ENCODE data around the gene PRKG1.

Gene PRKG1

GRCh38 chr10:51488766-51489408 is 414.6 kb downstream of the PRKG1 start:
- Histone ChIP-seq H3K79me1 (ENCODE audit: low read depth, low read length) (no peaks in the 10 kb centered on the region), H3K23ac (ENCODE audit: low read depth, low read length, poor library complexity) (no peak overlapping the region), H2BK15ac (ENCODE audit: low read length) (no peak overlapping the region), H4K91ac (ENCODE audit: low read depth, low read length, poor library complexity) (no peak overlapping the region), H2AK5ac (ENCODE audit: low read depth, low read length) (no peak overlapping the region), H3K4me1 (ENCODE audit: control insufficient read depth in 2 of 2, insufficient read depth in 1 of 2, low read depth in 1 of 2, low read length in 2 of 2) (no peaks in the 10 kb centered on the region), H2AFZ (ENCODE audit: low read length) (no peak overlapping the region), H3K27ac (replicated peaks; ENCODE audit: low read length) (no peak overlapping the region), H3K36me3 (replicated peaks in 1 of 2; ENCODE audit: control insufficient read depth in 2 of 2, insufficient read depth in 2 of 2, low read length in 2 of 2) (no peaks in the 10 kb centered on the region), H3K4me3 (ENCODE audit: low read length in 2 of 2) (no peak overlapping the region), H3K14ac (ENCODE audit: low read length) (no peak overlapping the region), H2BK12ac (ENCODE audit: low read length) (no peak overlapping the region), H3K4ac (ENCODE audit: low read length) (no peak overlapping the region), H3K9ac (ENCODE audit: low read depth, low read length, poor library complexity) (no peak overlapping the region), H3K27me3 (ENCODE audit: control insufficient read depth in 3 of 3, insufficient read depth in 3 of 3, low read depth in 1 of 3, low read length in 3 of 3) (no peaks in the 10 kb centered on the region), H3K9me3 (replicated peaks in 1 of 2; ENCODE audit: control insufficient read depth in 2 of 2, insufficient read depth in 1 of 2, low read depth in 1 of 2, low read length in 2 of 2) (no peaks in the 10 kb centered on the region), H2BK5ac (ENCODE audit: low read length) (no peak overlapping the region), H3K4me2 (ENCODE audit: insufficient read depth, low read length, poor library complexity, severe bottlenecking) (no peak overlapping the region), H4K8ac (ENCODE audit: low read depth, low read length) (no peak overlapping the region), H2BK120ac (ENCODE audit: low read depth, low read length) (no peak overlapping the region), H3K18ac (ENCODE audit: low read length) (no peak overlapping the region)
- no peak for DNase-seq (ENCODE audit: low spot score)
- WGBS, 2 donors (ENCODE audit: extremely low coverage in 2 of 2, insufficient read length in 2 of 2, insufficient replicate concordance in 1 of 2), result no CpG with 5 or more reads among the region's 5 CpGs

GRCh38 chr10:51498424-51498823 is 424.1 kb downstream of the PRKG1 start:
- no peaks in the 10 kb centered on the region for H3K4me1 ChIP-seq (ENCODE audit: control insufficient read depth in 2 of 2, insufficient read depth in 1 of 2, low read depth in 1 of 2, low read length in 2 of 2)
- no peak overlapping the region for H3K14ac ChIP-seq (ENCODE audit: low read length)
- no peaks in the 10 kb centered on the region for H3K36me3 ChIP-seq (replicated peaks in 1 of 2; ENCODE audit: control insufficient read depth in 2 of 2, insufficient read depth in 2 of 2, low read length in 2 of 2)
- no peak overlapping the region for H3K4me2 ChIP-seq (ENCODE audit: insufficient read depth, low read length, poor library complexity, severe bottlenecking)
- H3K9ac ChIP-seq (ENCODE audit: low read depth, low read length, poor library complexity), result no peak overlapping the region
- H3K9me3 ChIP-seq (replicated peaks in 1 of 2; ENCODE audit: control insufficient read depth in 2 of 2, insufficient read depth in 1 of 2, low read depth in 1 of 2, low read length in 2 of 2), result no peaks in the 10 kb centered on the region
- no peak overlapping the region for H3K4ac ChIP-seq (ENCODE audit: low read length)
- no peak for DNase-seq (ENCODE audit: low spot score)
- no peak overlapping the region for H3K27ac ChIP-seq (replicated peaks; ENCODE audit: low read length)
- no peak overlapping the region for H2BK12ac ChIP-seq (ENCODE audit: low read length)
- H4K8ac ChIP-seq (ENCODE audit: low read depth, low read length), result no peak overlapping the region
- H2BK120ac ChIP-seq (ENCODE audit: low read depth, low read length), result no peak overlapping the region
- H3K79me1 ChIP-seq (ENCODE audit: low read depth, low read length), result no peaks in the 10 kb centered on the region
- no peaks in the 10 kb centered on the region for H3K27me3 ChIP-seq (ENCODE audit: control insufficient read depth in 3 of 3, insufficient read depth in 3 of 3, low read depth in 1 of 3, low read length in 3 of 3)
- no peak overlapping the region for H3K18ac ChIP-seq (ENCODE audit: low read length)
- H2AK5ac ChIP-seq (ENCODE audit: low read depth, low read length), result no peak overlapping the region
- H2BK15ac ChIP-seq (ENCODE audit: low read length), result no peak overlapping the region
- no peak overlapping the region for H3K23ac ChIP-seq (ENCODE audit: low read depth, low read length, poor library complexity)
- H4K91ac ChIP-seq (ENCODE audit: low read depth, low read length, poor library complexity), result no peak overlapping the region
- H3K4me3 ChIP-seq (ENCODE audit: low read length in 2 of 2), result no peak overlapping the region
- H2AFZ ChIP-seq (ENCODE audit: low read length), result no peak overlapping the region
- no peak overlapping the region for H2BK5ac ChIP-seq (ENCODE audit: low read length)
- no CpG with 5 or more reads among the region's 2 CpGs for WGBS, 2 donors (ENCODE audit: extremely low coverage in 2 of 2, insufficient read length in 2 of 2, insufficient replicate concordance in 1 of 2)

- no peak overlapping the region for H4K8ac ChIP-seq (ENCODE audit: low read depth, low read length)
- no peak overlapping the region for H3K4me3 ChIP-seq (ENCODE audit: low read length in 2 of 2)
- no peak overlapping the region for H4K91ac ChIP-seq (ENCODE audit: low read depth, low read length, poor library complexity)
- no peak overlapping the region for H3K23ac ChIP-seq (ENCODE audit: low read depth, low read length, poor library complexity)
- H3K18ac ChIP-seq (ENCODE audit: low read length), result no peak overlapping the region
- whole genome bisulfite sequencing, 2 donors (ENCODE audit: extremely low coverage in 2 of 2, insufficient read length in 2 of 2, insufficient replicate concordance in 1 of 2), result no CpG with 5 or more reads among the region's 1 CpG
- no peak overlapping the region for H3K9ac ChIP-seq (ENCODE audit: low read depth, low read length, poor library complexity)
- DNase-seq (ENCODE audit: low spot score), result no peak
- H3K4me1 ChIP-seq (ENCODE audit: control insufficient read depth in 2 of 2, insufficient read depth in 1 of 2, low read depth in 1 of 2, low read length in 2 of 2), result no peaks in the 10 kb centered on the region
- H3K9me3 ChIP-seq (replicated peaks in 1 of 2; ENCODE audit: control insufficient read depth in 2 of 2, insufficient read depth in 1 of 2, low read depth in 1 of 2, low read length in 2 of 2), result no peaks in the 10 kb centered on the region
- H2AK5ac ChIP-seq (ENCODE audit: low read depth, low read length), result no peak overlapping the region
- no peaks in the 10 kb centered on the region for H3K79me1 ChIP-seq (ENCODE audit: low read depth, low read length)
- H2BK5ac ChIP-seq (ENCODE audit: low read length), result no peak overlapping the region
- no peak overlapping the region for H2BK15ac ChIP-seq (ENCODE audit: low read length)
- H2AFZ ChIP-seq (ENCODE audit: low read length), result no peak overlapping the region
- no peak overlapping the region for H3K27ac ChIP-seq (replicated peaks; ENCODE audit: low read length)
- H3K36me3 ChIP-seq (replicated peaks in 1 of 2; ENCODE audit: control insufficient read depth in 2 of 2, insufficient read depth in 2 of 2, low read length in 2 of 2), result no peaks in the 10 kb centered on the region
- no peaks in the 10 kb centered on the region for H3K27me3 ChIP-seq (ENCODE audit: control insufficient read depth in 3 of 3, insufficient read depth in 3 of 3, low read depth in 1 of 3, low read length in 3 of 3)
- no peak overlapping the region for H3K14ac ChIP-seq (ENCODE audit: low read length)
- H2BK12ac ChIP-seq (ENCODE audit: low read length), result no peak overlapping the region
- H2BK120ac ChIP-seq (ENCODE audit: low read depth, low read length), result no peak overlapping the region
- H3K4ac ChIP-seq (ENCODE audit: low read length), result no peak overlapping the region
- H3K4me2 ChIP-seq (ENCODE audit: insufficient read depth, low read length, poor library complexity, severe bottlenecking), result no peak overlapping the region
Measured at GRCh38 chr10:51501396-51501795, 427.1 kb downstream of the PRKG1 start.

GRCh38 chr10:51502124-51502523 is 427.8 kb downstream of the PRKG1 start:
- Histone ChIP-seq H2BK15ac (ENCODE audit: low read length) (no peak overlapping the region), H3K27me3 (ENCODE audit: control insufficient read depth in 3 of 3, insufficient read depth in 3 of 3, low read depth in 1 of 3, low read length in 3 of 3) (no peaks in the 10 kb centered on the region), H3K14ac (ENCODE audit: low read length) (no peak overlapping the region), H4K91ac (ENCODE audit: low read depth, low read length, poor library complexity) (no peak overlapping the region), H3K36me3 (replicated peaks in 1 of 2; ENCODE audit: control insufficient read depth in 2 of 2, insufficient read depth in 2 of 2, low read length in 2 of 2) (no peaks in the 10 kb centered on the region), H3K18ac (ENCODE audit: low read length) (no peak overlapping the region), H2AFZ (ENCODE audit: low read length) (no peak overlapping the region), H2BK5ac (ENCODE audit: low read length) (no peak overlapping the region), H3K4me3 (ENCODE audit: low read length in 2 of 2) (no peak overlapping the region), H3K27ac (replicated peaks; ENCODE audit: low read length) (no peak overlapping the region), H3K9ac (ENCODE audit: low read depth, low read length, poor library complexity) (no peak overlapping the region), H3K4me1 (ENCODE audit: control insufficient read depth in 2 of 2, insufficient read depth in 1 of 2, low read depth in 1 of 2, low read length in 2 of 2) (no peaks in the 10 kb centered on the region), H3K9me3 (replicated peaks in 1 of 2; ENCODE audit: control insufficient read depth in 2 of 2, insufficient read depth in 1 of 2, low read depth in 1 of 2, low read length in 2 of 2) (no peaks in the 10 kb centered on the region), H2AK5ac (ENCODE audit: low read depth, low read length) (no peak overlapping the region), H3K23ac (ENCODE audit: low read depth, low read length, poor library complexity) (no peak overlapping the region), H2BK120ac (ENCODE audit: low read depth, low read length) (no peak overlapping the region), H3K79me1 (ENCODE audit: low read depth, low read length) (no peaks in the 10 kb centered on the region), H2BK12ac (ENCODE audit: low read length) (no peak overlapping the region), H3K4me2 (ENCODE audit: insufficient read depth, low read length, poor library complexity, severe bottlenecking) (no peak overlapping the region), H4K8ac (ENCODE audit: low read depth, low read length) (no peak overlapping the region), H3K4ac (ENCODE audit: low read length) (no peak overlapping the region)
- DNase-seq (ENCODE audit: low spot score), result no peak
- no CpG with 5 or more reads among the region's 1 CpG for WGBS, 2 donors (ENCODE audit: extremely low coverage in 2 of 2, insufficient read length in 2 of 2, insufficient replicate concordance in 1 of 2)
